Naive thymus-derived CD8-positive, alpha-beta T cell (primary cell): ENCODE data around the gene ITPK1. TPM values are rescaled to one million over a fixed set of nuclear protein-coding genes. Genes with fewer than 3 reads are reported as not detected.
A peak's percentile ranks its signal among the peaks of the same experiment; 100 is the strongest.

ENCODE experiments used
- ATAC-seq, 2 donors: fragments of 150-1000 bp; cut with Tn5 transposase in 1 of 2; sonication (Bioruptor Pico), chemical (Tn5 transposase) in 1 of 2; 1 replicate in 1 of 2; 2 replicates in 1 of 2; pipeline ENCODE4 v1.10.0; 2021; ENCODE audit warnings: mild to moderate bottlenecking in 2 of 2, moderate library complexity in 2 of 2
- POLR2A ChIA-PET: fragments of 350-600 bp; sonication (Branson Sonifier 250); formaldehyde crosslinking; loops from one replicate; lab custom pipeline; 2021; ENCODE audit warnings: antibody characterized with exemption; lab: Charles Lee
- DNase-seq, 10 donors: peaks; one replicate each; pipeline versions ENCODE4 v3.0.0 to v3.0.0-alpha.2; 2020 to 2022
- H3K27ac Mint-ChIP-seq, 10 donors: one replicate each; pipeline ENCODE4 v1.8.0; 2020 to 2022; ENCODE audit warnings: mild to moderate bottlenecking in 10 of 10, mixed read lengths in 10 of 10, moderate library complexity in 4 of 10, inconsistent platforms in 1 of 10
- H3K27me3 Mint-ChIP-seq, 5 donors: one replicate each; pipeline ENCODE4 v1.8.0; 2021 to 2022; ENCODE audit warnings: mixed read lengths in 5 of 5
- H3K36me3 Mint-ChIP-seq, 3 donors: one replicate each; pipeline ENCODE4 v1.8.0; 2020 to 2022; ENCODE audit warnings: mixed read lengths in 3 of 3, mild to moderate bottlenecking in 2 of 3, inconsistent platforms in 1 of 3
- H3K4me1 Mint-ChIP-seq, 4 donors: one replicate each; pipeline ENCODE4 v1.8.0; 2021 to 2022; ENCODE audit warnings: mixed read lengths in 4 of 4
- H3K4me3 Mint-ChIP-seq, 10 donors: one replicate each; pipeline ENCODE4 v1.8.0; 2020 to 2022; ENCODE audit warnings: mild to moderate bottlenecking in 10 of 10, mixed read lengths in 10 of 10, moderate library complexity in 6 of 10, inconsistent platforms in 1 of 10
- H3K9me3 Mint-ChIP-seq, 9 donors: one replicate each; pipeline ENCODE4 v1.8.0; 2020 to 2022; ENCODE audit warnings: mixed read lengths in 9 of 9, mild to moderate bottlenecking in 3 of 9, inconsistent platforms in 1 of 9, moderate library complexity in 1 of 9
- polyA plus RNA-seq, 3 donors: library from polyadenylated mRNA; unstranded; fragments of 300-500 nt; fragmentation: Illumina TruSeq; gene quantifications; one replicate each; pipeline ENCODE4 v1.2.3, GENCODE V29; 2021
- total RNA-seq, 8 experiments: library from RNA in 2 of 8; stranded (reverse) in 2 of 8; gene quantifications; one replicate each; pipeline ENCODE4 v1.2.3 and lab custom pipeline; 2021 to 2026

Gene ITPK1
- total and polyA plus RNA-seq, 5 experiments from 2014 or later: 25.3 to 41.1 (median 33.1) TPM

GRCh38 chr14:92906823-92907222 lies 208.9 kb downstream of the ITPK1 start:
- Mint-ChIP-seq H3K27me3 (peaks cover 0 to 15% (median 9%) of the 10 kb centered on the region in 5 donors), H3K9me3 (peaks cover 0 to 7% (median 0%) of the 10 kb centered on the region in 9 donors), H3K36me3 (no peaks in the 10 kb centered on the region), H3K4me1 (peaks cover 14 to 24% (median 22%) of the 10 kb centered on the region in 4 donors), H3K4me3 (no peak overlapping the region), H3K27ac (no peak overlapping the region)
- DNase-seq: no peak
- POLR2A ChIA-PET: no interaction called here
- no peak for ATAC-seq

GRCh38 chr14:92906420-92906819 lies 209.3 kb downstream of the ITPK1 start:
- Mint-ChIP-seq H3K36me3 (no peaks in the 10 kb centered on the region), H3K4me1 (peaks cover 14 to 24% (median 22%) of the 10 kb centered on the region in 4 donors), H3K9me3 (peaks cover 0 to 7% (median 0%) of the 10 kb centered on the region in 9 donors), H3K4me3 (no peak overlapping the region), H3K27ac (no peak overlapping the region), H3K27me3 (peaks cover 0 to 15% (median 9%) of the 10 kb centered on the region in 5 donors)
- ATAC-seq (no peak), DNase-seq (no peak)
- POLR2A ChIA-PET: no interaction called here

- peaks cover 0 to 7% (median 0%) of the 10 kb centered on the region in 9 donors for H3K9me3 Mint-ChIP-seq
- peaks cover 0 to 18% (median 9%) of the 10 kb centered on the region in 5 donors for H3K27me3 Mint-ChIP-seq
- no peaks in the 10 kb centered on the region for H3K36me3 Mint-ChIP-seq
- no peak overlapping the region for H3K4me3 Mint-ChIP-seq
- H3K4me1 Mint-ChIP-seq: peaks cover 14 to 24% (median 22%) of the 10 kb centered on the region in 4 donors
- no peak overlapping the region for H3K27ac Mint-ChIP-seq
- ATAC-seq (no peak), DNase-seq (no peak)
- POLR2A ChIA-PET: no interaction called here
These were observed 210.1 kb downstream of the ITPK1 start for GRCh38 chr14:92905667-92906066.

- H3K27ac Mint-ChIP-seq: peak overlapping the region in 5 of 10 donors; percentile 25 to 89 (median 41)
- POLR2A ChIA-PET: no interaction called here
- DNase-seq (no peak), ATAC-seq (peak; percentile 44 to 73)
- peak overlapping the region in 7 of 10 donors; percentile 4 to 79 (median 52) for H3K4me3 Mint-ChIP-seq
- peaks cover 14 to 30% (median 27%) of the 10 kb centered on the region in 4 donors for H3K4me1 Mint-ChIP-seq
- H3K9me3 Mint-ChIP-seq: no peaks in the 10 kb centered on the region
- H3K27me3 Mint-ChIP-seq: peaks cover 0 to 26% (median 0%) of the 10 kb centered on the region in 5 donors
- no peaks in the 10 kb centered on the region for H3K36me3 Mint-ChIP-seq
These were observed 212.4 kb downstream of the ITPK1 start for GRCh38 chr14:92903359-92903758.

GRCh38 chr14:92902726-92903125 lies 213.0 kb downstream of the ITPK1 start:
- peaks cover 0 to 31% (median 6%) of the 10 kb centered on the region in 5 donors for H3K27me3 Mint-ChIP-seq
- H3K27ac Mint-ChIP-seq: peak overlapping the region in 4 of 10 donors; percentile 0 to 89 (median 66)
- H3K9me3 Mint-ChIP-seq: no peaks in the 10 kb centered on the region
- POLR2A ChIA-PET: no interaction called here
- H3K4me3 Mint-ChIP-seq: peak overlapping the region; percentile 0 to 79 (median 50)
- H3K4me1 Mint-ChIP-seq: peaks cover 19 to 36% (median 34%) of the 10 kb centered on the region in 4 donors
- no peak for DNase-seq
- no peaks in the 10 kb centered on the region for H3K36me3 Mint-ChIP-seq
- ATAC-seq: no peak

- ATAC-seq: no peak
- Mint-ChIP-seq H3K4me1 (peaks cover 19 to 41% (median 35%) of the 10 kb centered on the region in 4 donors), H3K36me3 (no peaks in the 10 kb centered on the region), H3K27me3 (peaks cover 2 to 35% (median 5%) of the 10 kb centered on the region in 5 donors), H3K27ac (peak overlapping the region in 2 of 10 donors; percentile 0 to 67), H3K4me3 (peak overlapping the region in 5 of 10 donors; percentile 0 to 79 (median 61)), H3K9me3 (no peaks in the 10 kb centered on the region)
- no peak for DNase-seq
- POLR2A ChIA-PET: no interaction called here
These were observed 213.5 kb downstream of the ITPK1 start for GRCh38 chr14:92902191-92902590.

GRCh38 chr14:92900660-92901059 lies 215.1 kb downstream of the ITPK1 start:
- POLR2A ChIA-PET: no interaction called here
- Mint-ChIP-seq H3K9me3 (no peaks in the 10 kb centered on the region), H3K27ac (no peak overlapping the region), H3K4me1 (peaks cover 19 to 42% (median 35%) of the 10 kb centered on the region in 4 donors), H3K36me3 (no peaks in the 10 kb centered on the region), H3K27me3 (peaks cover 3 to 41% (median 9%) of the 10 kb centered on the region in 5 donors), H3K4me3 (no peak overlapping the region)
- DNase-seq (no peak), ATAC-seq (no peak)

GRCh38 chr14:92898566-92899131 lies 217.1 kb downstream of the ITPK1 start:
- peaks cover under 1 to 5% (median 4%) of the 10 kb centered on the region in 3 donors for H3K36me3 Mint-ChIP-seq
- POLR2A ChIA-PET: no interaction called here
- H3K27ac Mint-ChIP-seq: peak overlapping the region in 2 of 10 donors; percentile 50 to 70
- H3K9me3 Mint-ChIP-seq: peaks cover 0 to 17% (median 5%) of the 10 kb centered on the region in 9 donors
- H3K4me1 Mint-ChIP-seq: peaks cover 18 to 35% (median 28%) of the 10 kb centered on the region in 4 donors
- no peak for ATAC-seq
- peaks cover 3 to 44% (median 10%) of the 10 kb centered on the region in 5 donors for H3K27me3 Mint-ChIP-seq
- H3K4me3 Mint-ChIP-seq: peak overlapping the region in 1 of 10 donors; percentile 33
- DNase-seq: no peak

GRCh38 chr14:92897922-92898565 lies 217.7 kb downstream of the ITPK1 start:
- Mint-ChIP-seq H3K4me1 (peaks cover 14 to 29% (median 22%) of the 10 kb centered on the region in 4 donors), H3K9me3 (peaks cover 0 to 23% (median 10%) of the 10 kb centered on the region in 9 donors), H3K36me3 (peaks cover 2 to 9% (median 4%) of the 10 kb centered on the region in 3 donors), H3K4me3 (peak overlapping the region in 5 of 10 donors; percentile 33 to 73 (median 52)), H3K27ac (peak overlapping the region in 2 of 10 donors; percentile 70 to 86), H3K27me3 (peaks cover 3 to 44% (median 12%) of the 10 kb centered on the region in 5 donors)
- DNase-seq (no peak), ATAC-seq (no peak)
- POLR2A ChIA-PET: no interaction called here

- Mint-ChIP-seq H3K4me3 (no peak overlapping the region), H3K4me1 (peaks cover 6 to 18% (median 13%) of the 10 kb centered on the region in 4 donors), H3K27ac (no peak overlapping the region), H3K27me3 (peaks cover 3 to 29% (median 12%) of the 10 kb centered on the region in 5 donors), H3K36me3 (peaks cover 2 to 16% (median 4%) of the 10 kb centered on the region in 3 donors), H3K9me3 (peaks cover 6 to 33% (median 15%) of the 10 kb centered on the region in 9 donors)
- ATAC-seq: no peak
- POLR2A ChIA-PET: no interaction called here
- no peak for DNase-seq
These were observed 220.3 kb downstream of the ITPK1 start for GRCh38 chr14:92895352-92895878.

- H3K4me3 Mint-ChIP-seq: no peak overlapping the region
- no peak for ATAC-seq
- peaks cover 2 to 16% (median 4%) of the 10 kb centered on the region in 3 donors for H3K36me3 Mint-ChIP-seq
- no peak for DNase-seq
- peaks cover 8 to 30% (median 12%) of the 10 kb centered on the region in 5 donors for H3K27me3 Mint-ChIP-seq
- peaks cover 0 to 5% (median 2%) of the 10 kb centered on the region in 4 donors for H3K4me1 Mint-ChIP-seq
- H3K27ac Mint-ChIP-seq: no peak overlapping the region
- POLR2A ChIA-PET: no interaction called here
- H3K9me3 Mint-ChIP-seq: peaks cover 6 to 33% (median 15%) of the 10 kb centered on the region in 9 donors
These were observed 223.1 kb downstream of the ITPK1 start for GRCh38 chr14:92892589-92892988.

GRCh38 chr14:92890830-92891588 lies 224.7 kb downstream of the ITPK1 start:
- H3K9me3 Mint-ChIP-seq: peaks cover 6 to 33% (median 15%) of the 10 kb centered on the region in 9 donors
- H3K27ac Mint-ChIP-seq: no peak overlapping the region
- ATAC-seq (peak in 1 of 2 donors; percentile 46), DNase-seq (no peak)
- peaks cover 0 to 2% (median under 1%) of the 10 kb centered on the region in 4 donors for H3K4me1 Mint-ChIP-seq
- POLR2A ChIA-PET: no interaction called here
- H3K27me3 Mint-ChIP-seq: peaks cover 7 to 25% (median 11%) of the 10 kb centered on the region in 5 donors
- no peak overlapping the region for H3K4me3 Mint-ChIP-seq
- H3K36me3 Mint-ChIP-seq: peaks cover 2 to 16% (median 4%) of the 10 kb centered on the region in 3 donors
